Tibial nerve (tissue), 4 donors: Measurements from ENCODE around the gene SYT8.

Source experiments
- CTCF ChIP-seq, 5 experiments: fragments of 200-600 bp in 3 of 5; fragments of 450-650 bp in 2 of 5; sonication (generic) in 3 of 5; IDR thresholded peaks; one replicate each; pipeline ENCODE4 v1.5.1; 2016 to 2019; ENCODE audit warnings: antibody characterized with exemption in 5 of 5, mild to moderate bottlenecking in 3 of 5, moderate library complexity in 2 of 5
- EP300 ChIP-seq, 2 donors: sonication (generic); formaldehyde crosslinking; IDR thresholded peaks; one replicate each; pipeline ENCODE4 v1.6.1; 2017; ENCODE audit warnings: antibody characterized with exemption in 2 of 2, mild to moderate bottlenecking in 1 of 2

- TF ChIP-seq CTCF (IDR thresholded peaks at IDR 0.05) (no peak), EP300 (IDR thresholded peaks at IDR 0.05) (no peak)
These were observed 21.7 kb downstream of the SYT8 start for GRCh38 chr11:1856306-1857005.
